Bronchial epithelial cell (primary cell): Measurements from ENCODE around the gene CPSF3. TPM values are rescaled to one million over a fixed set of nuclear protein-coding genes. Genes with fewer than 3 reads are reported as not detected.
"Not testable (repeated sequence)": the region's sequence is repeated elsewhere in the genome, so short reads cannot be mapped to it uniquely, and the experiment has no call there.

Experiments
- DNase-seq: peaks from one replicate; pipeline ENCODE4 v3.0.0-alpha.2; 2010; ENCODE audit warnings: low read depth
- FAIRE-seq: peaks from 2 replicates; lab custom pipeline; 2011; peaks lifted over from hg19 to GRCh38; lab: Jason Lieb, UNC
- H3K27me3 ChIP-seq: 2 replicates; pipeline ENCODE4 v1.5.1; 2011; ENCODE audit warnings: low read length; ENCODE audit not compliant: control insufficient read depth, insufficient read depth
- H3K36me3 ChIP-seq: 2 replicates; pipeline ENCODE4 v1.5.1; 2011; ENCODE audit warnings: low read length; ENCODE audit not compliant: control insufficient read depth, insufficient read depth
- H3K4me3 ChIP-seq: 2 replicates; pipeline ENCODE4 v1.5.1; 2011; ENCODE audit warnings: mild to moderate bottlenecking, low read depth, low read length, control low read depth
- total RNA-seq: library from RNA; depleted of rRNA; stranded (reverse); fragments of >200 nt; gene quantifications from 2 replicates; pipeline ENCODE4 v1.2.1, GENCODE V29; 2014
- TF ChIP-seq, protein P1 (sequence below): IDR thresholded peaks from 2 replicates; pipeline ENCODE4 v1.5.1; 2011; ENCODE audit warnings: mild to moderate bottlenecking, moderate library complexity, low read length, control low read depth, inconsistent platforms; ENCODE audit not compliant: insufficient read depth, severe bottlenecking

The CPSF3 gene
- total RNA-seq, 1 donor from 2014 or later: 50.8 TPM

GRCh38 chr2:9498210-9498609, 74.8 kb downstream of the CPSF3 start:
- no peak for DNase-seq
- Histone ChIP-seq H3K27me3 (no peaks in the 10 kb centered on the region), H3K36me3 (peaks cover 15% of the 10 kb centered on the region), H3K4me3 (no peak overlapping the region)
- TF ChIP-seq, protein P1, sequence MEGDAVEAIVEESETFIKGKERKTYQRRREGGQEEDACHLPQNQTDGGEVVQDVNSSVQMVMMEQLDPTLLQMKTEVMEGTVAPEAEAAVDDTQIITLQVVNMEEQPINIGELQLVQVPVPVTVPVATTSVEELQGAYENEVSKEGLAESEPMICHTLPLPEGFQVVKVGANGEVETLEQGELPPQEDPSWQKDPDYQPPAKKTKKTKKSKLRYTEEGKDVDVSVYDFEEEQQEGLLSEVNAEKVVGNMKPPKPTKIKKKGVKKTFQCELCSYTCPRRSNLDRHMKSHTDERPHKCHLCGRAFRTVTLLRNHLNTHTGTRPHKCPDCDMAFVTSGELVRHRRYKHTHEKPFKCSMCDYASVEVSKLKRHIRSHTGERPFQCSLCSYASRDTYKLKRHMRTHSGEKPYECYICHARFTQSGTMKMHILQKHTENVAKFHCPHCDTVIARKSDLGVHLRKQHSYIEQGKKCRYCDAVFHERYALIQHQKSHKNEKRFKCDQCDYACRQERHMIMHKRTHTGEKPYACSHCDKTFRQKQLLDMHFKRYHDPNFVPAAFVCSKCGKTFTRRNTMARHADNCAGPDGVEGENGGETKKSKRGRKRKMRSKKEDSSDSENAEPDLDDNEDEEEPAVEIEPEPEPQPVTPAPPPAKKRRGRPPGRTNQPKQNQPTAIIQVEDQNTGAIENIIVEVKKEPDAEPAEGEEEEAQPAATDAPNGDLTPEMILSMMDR: no peak
- FAIRE-seq: no peak

DNA sequence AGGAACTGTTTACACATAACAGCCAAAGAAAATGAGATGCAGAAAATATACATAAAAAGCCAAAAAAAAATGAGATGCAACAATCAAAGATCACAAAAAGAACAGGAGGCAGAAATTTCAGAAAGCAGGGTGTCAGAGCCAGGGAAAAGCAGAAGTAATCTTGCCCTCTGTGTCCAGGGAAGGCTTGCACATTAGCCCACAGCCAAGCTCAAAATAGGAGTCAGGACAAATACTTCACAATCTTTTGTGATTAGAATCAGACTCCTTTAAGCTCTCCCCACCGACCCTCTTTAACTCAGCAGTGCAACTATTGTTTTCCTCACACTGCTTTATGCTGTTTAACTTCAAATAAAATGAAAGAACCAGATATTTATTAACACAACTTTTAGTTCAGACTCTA, 85.5 kb downstream of the CPSF3 start:
- H3K36me3 ChIP-seq: peaks cover 7% of the 10 kb centered on the region

GRCh38 chr2:9513946-9514345, 90.5 kb downstream of the CPSF3 start:
- FAIRE-seq: not testable (repeated sequence)

More for the DNA sequence above, 85.5 kb downstream of the CPSF3 start:
- Histone ChIP-seq H3K27me3 (no peaks in the 10 kb centered on the region), H3K4me3 (no peak overlapping the region)
- DNase-seq (no peak), FAIRE-seq (no peak)
- TF ChIP-seq, protein P1: no peak

DNA sequence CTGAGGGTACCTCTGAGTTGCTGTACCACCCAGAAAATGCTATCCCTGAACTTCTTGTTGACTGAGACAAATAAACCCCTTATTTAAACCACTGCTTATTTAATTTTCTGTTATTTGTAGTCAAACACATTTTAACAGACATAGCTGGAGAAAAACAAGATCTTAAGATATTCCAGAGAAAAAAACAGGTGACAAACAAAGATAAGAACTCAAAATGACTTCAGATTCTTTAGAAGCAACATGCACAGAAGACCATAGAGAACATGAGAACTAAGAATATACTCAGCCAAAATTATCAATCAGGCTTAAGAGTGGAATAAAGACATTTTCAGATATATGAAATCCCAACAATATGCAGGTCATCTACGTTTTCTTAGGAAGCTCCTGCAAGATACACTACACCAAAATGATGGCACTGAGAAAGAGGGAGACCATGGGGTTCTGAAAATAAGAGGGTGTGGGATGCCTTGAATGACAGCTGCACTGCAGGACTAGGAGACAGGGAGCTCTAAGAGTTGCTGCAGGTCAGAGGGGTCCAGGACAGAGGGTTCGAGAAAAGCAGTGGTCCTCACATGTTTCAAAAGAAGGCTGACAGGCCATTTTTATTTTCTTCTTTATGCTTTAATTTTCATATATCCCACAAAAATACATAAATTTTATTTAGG, 93.8 kb downstream of the CPSF3 start:
- Histone ChIP-seq H3K36me3 (peaks cover 13% of the 10 kb centered on the region), H3K4me3 (no peak overlapping the region), H3K27me3 (no peaks in the 10 kb centered on the region)
- FAIRE-seq: no peak
- no peak for DNase-seq
- TF ChIP-seq, protein P1: no peak

More at GRCh38 chr2:9513946-9514345, 90.5 kb downstream of the CPSF3 start:
- H3K27me3 ChIP-seq, DNase-seq, H3K4me3 ChIP-seq: not testable (repeated sequence)
- H3K36me3 ChIP-seq: peaks cover 13% of the 10 kb centered on the region

DNA sequence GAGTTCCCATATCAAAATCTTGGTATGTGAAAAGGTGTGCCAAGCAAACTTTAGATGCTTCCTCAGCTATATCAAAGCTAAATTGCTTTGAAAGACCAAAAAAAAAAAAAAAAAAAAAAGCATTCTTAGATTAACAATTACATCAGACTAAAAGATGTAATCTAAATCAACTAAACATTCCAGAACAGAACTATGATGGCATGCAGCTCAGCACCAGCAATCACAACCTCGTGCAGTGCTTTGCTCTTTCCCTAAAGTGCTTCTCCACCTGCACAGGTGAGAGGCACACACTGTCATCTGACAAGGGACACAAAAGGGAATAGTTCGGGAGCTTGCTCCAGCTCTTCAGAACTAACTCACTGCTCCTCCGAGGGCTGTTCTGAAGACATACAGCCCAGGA, 94.7 kb downstream of the CPSF3 start:
- no peak overlapping the region for H3K4me3 ChIP-seq
- peaks cover 9% of the 10 kb centered on the region for H3K36me3 ChIP-seq

DNA sequence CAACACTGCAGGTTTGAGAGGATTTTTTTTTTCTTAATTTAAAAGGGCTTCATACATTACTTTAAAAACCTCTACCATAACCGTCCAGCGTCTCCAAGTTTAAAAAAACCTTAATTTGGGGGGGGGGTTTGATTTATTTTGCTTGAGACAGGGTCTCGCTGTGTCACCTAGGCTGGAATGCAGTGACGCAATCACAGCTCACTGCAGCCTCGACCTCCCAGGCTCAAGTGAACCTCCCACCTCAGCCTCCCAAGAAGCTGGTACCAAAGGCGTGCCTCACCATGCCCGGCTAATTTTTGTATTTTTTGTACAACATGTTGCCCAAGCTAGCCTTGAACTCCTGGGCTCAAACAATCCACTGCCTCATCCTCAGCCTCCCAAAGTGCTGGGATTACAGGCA, 95.3 kb downstream of the CPSF3 start:
- no peak overlapping the region for H3K4me3 ChIP-seq
- H3K27me3 ChIP-seq: no peaks in the 10 kb centered on the region
- H3K36me3 ChIP-seq: peaks cover 10% of the 10 kb centered on the region
- TF ChIP-seq, protein P1: no peak
- no peak for FAIRE-seq
- no peak for DNase-seq

More for the DNA sequence above, 94.7 kb downstream of the CPSF3 start:
- no peak for FAIRE-seq
- no peaks in the 10 kb centered on the region for H3K27me3 ChIP-seq
- DNase-seq: no peak
- TF ChIP-seq, protein P1: no peak
